Erythroblast (primary cell): ENCODE data around the gene DPP4.

Experiments used
- GATA1 ChIP-seq: IDR thresholded peaks from 2 replicates; pipeline ENCODE4 v1.6.1; 2011; ENCODE audit warnings: low read depth, mild to moderate bottlenecking, control low read depth, low read length, moderate library complexity
- POLR2A ChIP-seq: IDR thresholded peaks from 2 replicates; pipeline ENCODE4 v1.6.1; 2011; ENCODE audit warnings: mild to moderate bottlenecking, low read length

- TF ChIP-seq POLR2A (no peak), GATA1 (no peak)
Measured at GRCh38 chr2:161954103-161954502, 119.9 kb downstream of the DPP4 start.
